Measurements from ENCODE around the gene GRID2.
"Not testable (repeated sequence)": the region's sequence is repeated elsewhere in the genome, so short reads cannot be mapped to it uniquely, and the experiment has no call there.

The GRID2 gene

GRCh38 chr4:93646233-93646930 lies 1342.6 kb downstream of the GRID2 start:
- H3K27me3 ChIP-seq (ENCODE audit: control insufficient read depth, insufficient read depth, low read length): no peaks in the 10 kb centered on the region
- H3K9me3 ChIP-seq (ENCODE audit: control insufficient read depth, insufficient read depth, low read length): no peaks in the 10 kb centered on the region
- no peak overlapping the region for H3K4me3 ChIP-seq (ENCODE audit: low read depth, low read length)

GRCh38 chr4:93648258-93648657 lies 1344.5 kb downstream of the GRID2 start:
- H3K9me3 ChIP-seq (ENCODE audit: control insufficient read depth, insufficient read depth, low read length): no peaks in the 10 kb centered on the region
- no peak overlapping the region for H3K4me3 ChIP-seq (ENCODE audit: low read depth, low read length)
- H3K36me3 ChIP-seq (ENCODE audit: control insufficient read depth, insufficient read depth, low read length): no peaks in the 10 kb centered on the region
- H3K9ac ChIP-seq (ENCODE audit: low read depth, low read length): no peak overlapping the region
- H3K27ac ChIP-seq (ENCODE audit: low read depth, low read length): no peak overlapping the region
- peaks cover 35% of the 10 kb centered on the region for H3K4me1 ChIP-seq (ENCODE audit: control insufficient read depth, insufficient read depth, low read length)
- no peaks in the 10 kb centered on the region for H3K27me3 ChIP-seq (ENCODE audit: control insufficient read depth, insufficient read depth, low read length)

More at GRCh38 chr4:93646233-93646930, 1342.6 kb downstream of the GRID2 start:
- Histone ChIP-seq H3K9ac (ENCODE audit: low read depth, low read length) (no peak overlapping the region), H3K27ac (ENCODE audit: low read depth, low read length) (peak overlapping the region; percentile 64), H3K4me1 (ENCODE audit: control insufficient read depth, insufficient read depth, low read length) (peaks cover 35% of the 10 kb centered on the region), H3K36me3 (ENCODE audit: control insufficient read depth, insufficient read depth, low read length) (no peaks in the 10 kb centered on the region)

GRCh38 chr4:93649828-93650227 lies 1346.1 kb downstream of the GRID2 start:
- H3K4me1 ChIP-seq (ENCODE audit: control insufficient read depth, insufficient read depth, low read length): peaks cover 28% of the 10 kb centered on the region
- no peaks in the 10 kb centered on the region for H3K27me3 ChIP-seq (ENCODE audit: control insufficient read depth, insufficient read depth, low read length)
- no peaks in the 10 kb centered on the region for H3K9me3 ChIP-seq (ENCODE audit: control insufficient read depth, insufficient read depth, low read length)
- H3K36me3 ChIP-seq (ENCODE audit: control insufficient read depth, insufficient read depth, low read length): no peaks in the 10 kb centered on the region
- H3K27ac ChIP-seq (ENCODE audit: low read depth, low read length): peak overlapping the region; percentile 44
- no peak overlapping the region for H3K9ac ChIP-seq (ENCODE audit: low read depth, low read length)
- no peak overlapping the region for H3K4me3 ChIP-seq (ENCODE audit: low read depth, low read length)

- Histone ChIP-seq H3K27ac (ENCODE audit: low read depth, low read length) (no peak overlapping the region), H3K4me1 (ENCODE audit: control insufficient read depth, insufficient read depth, low read length) (peaks cover 19% of the 10 kb centered on the region), H3K9me3 (ENCODE audit: control insufficient read depth, insufficient read depth, low read length) (no peaks in the 10 kb centered on the region), H3K9ac (ENCODE audit: low read depth, low read length) (no peak overlapping the region), H3K4me3 (ENCODE audit: low read depth, low read length) (no peak overlapping the region), H3K36me3 (ENCODE audit: control insufficient read depth, insufficient read depth, low read length) (no peaks in the 10 kb centered on the region), H3K27me3 (ENCODE audit: control insufficient read depth, insufficient read depth, low read length) (no peaks in the 10 kb centered on the region)
These were observed 1350.4 kb downstream of the GRID2 start for GRCh38 chr4:93654211-93654610.

GRCh38 chr4:93657527-93657926 lies 1353.8 kb downstream of the GRID2 start:
- no peaks in the 10 kb centered on the region for H3K9me3 ChIP-seq (ENCODE audit: control insufficient read depth, insufficient read depth, low read length)
- peaks cover 29% of the 10 kb centered on the region for H3K4me1 ChIP-seq (ENCODE audit: control insufficient read depth, insufficient read depth, low read length)
- H3K27me3 ChIP-seq (ENCODE audit: control insufficient read depth, insufficient read depth, low read length): no peaks in the 10 kb centered on the region
- no peak overlapping the region for H3K9ac ChIP-seq (ENCODE audit: low read depth, low read length)
- H3K36me3 ChIP-seq (ENCODE audit: control insufficient read depth, insufficient read depth, low read length): no peaks in the 10 kb centered on the region
- H3K4me3 ChIP-seq (ENCODE audit: low read depth, low read length): no peak overlapping the region
- no peak overlapping the region for H3K27ac ChIP-seq (ENCODE audit: low read depth, low read length)

GRCh38 chr4:93658443-93658842 lies 1354.7 kb downstream of the GRID2 start:
- Histone ChIP-seq H3K9ac (ENCODE audit: low read depth, low read length) (no peak overlapping the region), H3K27ac (ENCODE audit: low read depth, low read length) (peak overlapping the region; percentile 62), H3K36me3 (ENCODE audit: control insufficient read depth, insufficient read depth, low read length) (no peaks in the 10 kb centered on the region), H3K27me3 (ENCODE audit: control insufficient read depth, insufficient read depth, low read length) (no peaks in the 10 kb centered on the region), H3K9me3 (ENCODE audit: control insufficient read depth, insufficient read depth, low read length) (no peaks in the 10 kb centered on the region), H3K4me3 (ENCODE audit: low read depth, low read length) (no peak overlapping the region), H3K4me1 (ENCODE audit: control insufficient read depth, insufficient read depth, low read length) (peaks cover 29% of the 10 kb centered on the region)

- H3K9ac ChIP-seq (ENCODE audit: low read depth, low read length): no peak overlapping the region
- H3K36me3 ChIP-seq (ENCODE audit: control insufficient read depth, insufficient read depth, low read length): no peaks in the 10 kb centered on the region
- peaks cover 29% of the 10 kb centered on the region for H3K4me1 ChIP-seq (ENCODE audit: control insufficient read depth, insufficient read depth, low read length)
- H3K9me3 ChIP-seq (ENCODE audit: control insufficient read depth, insufficient read depth, low read length): no peaks in the 10 kb centered on the region
- no peak overlapping the region for H3K27ac ChIP-seq (ENCODE audit: low read depth, low read length)
- H3K27me3 ChIP-seq (ENCODE audit: control insufficient read depth, insufficient read depth, low read length): no peaks in the 10 kb centered on the region
- no peak overlapping the region for H3K4me3 ChIP-seq (ENCODE audit: low read depth, low read length)
These were observed 1355.9 kb downstream of the GRID2 start for GRCh38 chr4:93659629-93660028.

GRCh38 chr4:93660036-93660435 lies 1356.3 kb downstream of the GRID2 start:
- H3K9ac ChIP-seq (ENCODE audit: low read depth, low read length): no peak overlapping the region
- no peak overlapping the region for H3K27ac ChIP-seq (ENCODE audit: low read depth, low read length)
- H3K4me1 ChIP-seq (ENCODE audit: control insufficient read depth, insufficient read depth, low read length): peaks cover 29% of the 10 kb centered on the region

GRCh38 chr4:93670434-93670833 lies 1366.7 kb downstream of the GRID2 start:
- Histone ChIP-seq H3K9me3 (ENCODE audit: control insufficient read depth, insufficient read depth, low read length) (peaks cover 2% of the 10 kb centered on the region; the same call in 1 of the 2 replicates), H3K36me3 (ENCODE audit: control insufficient read depth, insufficient read depth, low read length) (no peaks in the 10 kb centered on the region), H3K9ac (ENCODE audit: low read depth, low read length) (no peak overlapping the region), H3K4me1 (ENCODE audit: control insufficient read depth, insufficient read depth, low read length) (no peaks in the 10 kb centered on the region), H3K27me3 (ENCODE audit: control insufficient read depth, insufficient read depth, low read length) (no peaks in the 10 kb centered on the region), H3K4me3 (ENCODE audit: low read depth, low read length) (no peak overlapping the region), H3K27ac (ENCODE audit: low read depth, low read length) (no peak overlapping the region)

More at GRCh38 chr4:93660036-93660435, 1356.3 kb downstream of the GRID2 start:
- H3K4me3 ChIP-seq (ENCODE audit: low read depth, low read length): no peak overlapping the region
- no peaks in the 10 kb centered on the region for H3K36me3 ChIP-seq (ENCODE audit: control insufficient read depth, insufficient read depth, low read length)
- H3K9me3 ChIP-seq (ENCODE audit: control insufficient read depth, insufficient read depth, low read length): no peaks in the 10 kb centered on the region
- no peaks in the 10 kb centered on the region for H3K27me3 ChIP-seq (ENCODE audit: control insufficient read depth, insufficient read depth, low read length)

- peaks cover 7% of the 10 kb centered on the region for H3K9me3 ChIP-seq (ENCODE audit: control insufficient read depth, insufficient read depth, low read length)
- no peak overlapping the region for H3K9ac ChIP-seq (ENCODE audit: low read depth, low read length)
- no peaks in the 10 kb centered on the region; the same call in 1 of the 2 replicates for H3K36me3 ChIP-seq (ENCODE audit: control insufficient read depth, insufficient read depth, low read length)
- no peak overlapping the region for H3K27ac ChIP-seq (ENCODE audit: low read depth, low read length)
- no peaks in the 10 kb centered on the region for H3K4me1 ChIP-seq (ENCODE audit: control insufficient read depth, insufficient read depth, low read length)
- no peaks in the 10 kb centered on the region for H3K27me3 ChIP-seq (ENCODE audit: control insufficient read depth, insufficient read depth, low read length)
- H3K4me3 ChIP-seq (ENCODE audit: low read depth, low read length): no peak overlapping the region
These were observed 1367.3 kb downstream of the GRID2 start for GRCh38 chr4:93671093-93671492.

GRCh38 chr4:93676937-93677336 lies 1373.2 kb downstream of the GRID2 start:
- H3K9ac ChIP-seq (ENCODE audit: low read depth, low read length); H3K4me1 ChIP-seq (ENCODE audit: control insufficient read depth, insufficient read depth, low read length); H3K4me3 ChIP-seq (ENCODE audit: low read depth, low read length); H3K27me3 ChIP-seq (ENCODE audit: control insufficient read depth, insufficient read depth, low read length); H3K36me3 ChIP-seq (ENCODE audit: control insufficient read depth, insufficient read depth, low read length); H3K27ac ChIP-seq (ENCODE audit: low read depth, low read length): not testable (repeated sequence)
- peaks cover 10% of the 10 kb centered on the region for H3K9me3 ChIP-seq (ENCODE audit: control insufficient read depth, insufficient read depth, low read length)
